ENCODE measurements around the gene GPAM.

The GPAM gene

GRCh38 chr10:112224933-112225529, 41.5 kb upstream of the GPAM start:
- H3K27me3 ChIP-seq (ENCODE audit: control insufficient read depth, insufficient read depth, low read length): no peaks in the 10 kb centered on the region
- H3K4me3 ChIP-seq (ENCODE audit: low read length): no peak overlapping the region
- H3K4me1 ChIP-seq (ENCODE audit: control insufficient read depth, insufficient read depth, low read length): no peaks in the 10 kb centered on the region
- no peaks in the 10 kb centered on the region for H3K36me3 ChIP-seq (ENCODE audit: insufficient read depth, low read length)
- no peak overlapping the region for H3K9ac ChIP-seq (ENCODE audit: low read depth, low read length)
- H3K9me3 ChIP-seq (replicated peaks; ENCODE audit: low read length): no peaks in the 10 kb centered on the region
- H3K4me2 ChIP-seq (ENCODE audit: low read length): no peak overlapping the region

DNA sequence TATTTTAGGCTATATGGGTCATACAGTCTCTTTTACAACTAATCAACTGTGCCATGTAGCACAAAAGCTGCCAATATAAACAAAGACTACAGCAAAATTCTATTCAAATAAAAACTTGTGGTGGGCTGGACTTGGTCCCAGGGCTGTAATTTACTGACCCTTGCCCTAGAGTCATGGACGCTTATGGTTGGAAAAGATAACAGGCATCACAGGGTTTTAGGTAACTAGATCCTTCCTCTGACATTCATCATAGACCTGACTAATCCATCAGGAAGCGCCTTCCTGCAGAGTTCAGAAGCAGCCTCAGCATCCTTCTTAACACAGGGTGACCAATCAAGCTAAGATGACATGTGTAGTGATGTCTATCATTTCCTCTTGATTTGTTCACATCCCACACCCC, 40.2 kb upstream of the GPAM start:
- H3K9ac ChIP-seq (ENCODE audit: low read depth, low read length): no peak overlapping the region
- H3K36me3 ChIP-seq (ENCODE audit: insufficient read depth, low read length): no peaks in the 10 kb centered on the region
- H3K27me3 ChIP-seq (ENCODE audit: control insufficient read depth, insufficient read depth, low read length): no peaks in the 10 kb centered on the region
- H3K9me3 ChIP-seq (replicated peaks; ENCODE audit: low read length): no peaks in the 10 kb centered on the region
- no peak overlapping the region for H3K4me3 ChIP-seq (ENCODE audit: low read length)
- H3K4me2 ChIP-seq (ENCODE audit: low read length): no peak overlapping the region
- H3K4me1 ChIP-seq (ENCODE audit: control insufficient read depth, insufficient read depth, low read length): no peaks in the 10 kb centered on the region

- no peak overlapping the region for H3K9ac ChIP-seq (ENCODE audit: low read depth, low read length)
- no peak overlapping the region for H3K4me3 ChIP-seq (ENCODE audit: low read length)
- no peaks in the 10 kb centered on the region for H3K4me1 ChIP-seq (ENCODE audit: control insufficient read depth, insufficient read depth, low read length)
- no peak overlapping the region for H3K4me2 ChIP-seq (ENCODE audit: low read length)
- no peaks in the 10 kb centered on the region for H3K36me3 ChIP-seq (ENCODE audit: insufficient read depth, low read length)
- no peaks in the 10 kb centered on the region for H3K9me3 ChIP-seq (replicated peaks; ENCODE audit: low read length)
- no peaks in the 10 kb centered on the region for H3K27me3 ChIP-seq (ENCODE audit: control insufficient read depth, insufficient read depth, low read length)
Measured at GRCh38 chr10:112222799-112223198, 39.2 kb upstream of the GPAM start.

GRCh38 chr10:112221545-112221944, 38.0 kb upstream of the GPAM start:
- Histone ChIP-seq H3K4me2 (ENCODE audit: low read length) (no peak overlapping the region), H3K9ac (ENCODE audit: low read depth, low read length) (no peak overlapping the region), H3K36me3 (ENCODE audit: insufficient read depth, low read length) (no peaks in the 10 kb centered on the region)

GRCh38 chr10:112218960-112219359, 35.4 kb upstream of the GPAM start:
- Histone ChIP-seq H3K36me3 (ENCODE audit: insufficient read depth, low read length) (no peaks in the 10 kb centered on the region), H3K9ac (ENCODE audit: low read depth, low read length) (no peak overlapping the region), H3K4me1 (ENCODE audit: control insufficient read depth, insufficient read depth, low read length) (no peaks in the 10 kb centered on the region), H3K9me3 (replicated peaks; ENCODE audit: low read length) (no peaks in the 10 kb centered on the region), H3K27me3 (ENCODE audit: control insufficient read depth, insufficient read depth, low read length) (no peaks in the 10 kb centered on the region), H3K4me3 (ENCODE audit: low read length) (no peak overlapping the region), H3K4me2 (ENCODE audit: low read length) (no peak overlapping the region)

More at GRCh38 chr10:112221545-112221944, 38.0 kb upstream of the GPAM start:
- H3K4me3 ChIP-seq (ENCODE audit: low read length): no peak overlapping the region
- no peaks in the 10 kb centered on the region for H3K4me1 ChIP-seq (ENCODE audit: control insufficient read depth, insufficient read depth, low read length)
- H3K27me3 ChIP-seq (ENCODE audit: control insufficient read depth, insufficient read depth, low read length): no peaks in the 10 kb centered on the region
- no peaks in the 10 kb centered on the region for H3K9me3 ChIP-seq (replicated peaks; ENCODE audit: low read length)

GRCh38 chr10:112218036-112218390, 34.4 kb upstream of the GPAM start:
- Histone ChIP-seq H3K4me3 (ENCODE audit: low read length) (no peak overlapping the region), H3K4me2 (ENCODE audit: low read length) (no peak overlapping the region)

GRCh38 chr10:112217386-112218035, 33.9 kb upstream of the GPAM start:
- Histone ChIP-seq H3K27me3 (ENCODE audit: control insufficient read depth, insufficient read depth, low read length) (no peaks in the 10 kb centered on the region), H3K4me3 (ENCODE audit: low read length) (no peak overlapping the region), H3K9me3 (replicated peaks; ENCODE audit: low read length) (no peaks in the 10 kb centered on the region), H3K4me1 (ENCODE audit: control insufficient read depth, insufficient read depth, low read length) (no peaks in the 10 kb centered on the region), H3K36me3 (ENCODE audit: insufficient read depth, low read length) (no peaks in the 10 kb centered on the region), H3K4me2 (ENCODE audit: low read length) (no peak overlapping the region), H3K9ac (ENCODE audit: low read depth, low read length) (no peak overlapping the region)

More at GRCh38 chr10:112218036-112218390, 34.4 kb upstream of the GPAM start:
- H3K9me3 ChIP-seq (replicated peaks; ENCODE audit: low read length): no peaks in the 10 kb centered on the region
- H3K4me1 ChIP-seq (ENCODE audit: control insufficient read depth, insufficient read depth, low read length): no peaks in the 10 kb centered on the region
- H3K9ac ChIP-seq (ENCODE audit: low read depth, low read length): no peak overlapping the region
- H3K27me3 ChIP-seq (ENCODE audit: control insufficient read depth, insufficient read depth, low read length): no peaks in the 10 kb centered on the region
- H3K36me3 ChIP-seq (ENCODE audit: insufficient read depth, low read length): no peaks in the 10 kb centered on the region

DNA sequence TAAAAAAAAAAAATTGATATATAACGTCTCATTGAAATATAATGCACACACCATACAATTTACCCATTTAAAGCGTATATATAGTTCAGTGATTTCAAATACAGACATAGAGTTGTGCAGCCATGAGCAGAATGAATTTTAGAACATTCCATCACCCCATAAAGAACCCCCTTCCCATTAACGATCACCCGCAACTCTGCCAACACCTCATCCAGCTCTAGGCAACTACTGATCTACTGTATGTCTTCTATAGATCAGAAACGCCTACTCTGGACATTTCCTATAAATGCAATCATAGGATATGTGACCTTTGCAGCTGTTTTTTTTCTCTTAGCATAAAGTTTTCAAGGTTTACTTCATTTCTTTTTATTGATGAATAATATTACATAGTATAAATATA, 33.4 kb upstream of the GPAM start:
- no peaks in the 10 kb centered on the region for H3K27me3 ChIP-seq (ENCODE audit: control insufficient read depth, insufficient read depth, low read length)
- no peaks in the 10 kb centered on the region for H3K36me3 ChIP-seq (ENCODE audit: insufficient read depth, low read length)
- no peak overlapping the region for H3K9ac ChIP-seq (ENCODE audit: low read depth, low read length)
- no peaks in the 10 kb centered on the region for H3K4me1 ChIP-seq (ENCODE audit: control insufficient read depth, insufficient read depth, low read length)
- H3K4me2 ChIP-seq (ENCODE audit: low read length): no peak overlapping the region
- H3K9me3 ChIP-seq (replicated peaks; ENCODE audit: low read length): no peaks in the 10 kb centered on the region
- no peak overlapping the region for H3K4me3 ChIP-seq (ENCODE audit: low read length)

DNA sequence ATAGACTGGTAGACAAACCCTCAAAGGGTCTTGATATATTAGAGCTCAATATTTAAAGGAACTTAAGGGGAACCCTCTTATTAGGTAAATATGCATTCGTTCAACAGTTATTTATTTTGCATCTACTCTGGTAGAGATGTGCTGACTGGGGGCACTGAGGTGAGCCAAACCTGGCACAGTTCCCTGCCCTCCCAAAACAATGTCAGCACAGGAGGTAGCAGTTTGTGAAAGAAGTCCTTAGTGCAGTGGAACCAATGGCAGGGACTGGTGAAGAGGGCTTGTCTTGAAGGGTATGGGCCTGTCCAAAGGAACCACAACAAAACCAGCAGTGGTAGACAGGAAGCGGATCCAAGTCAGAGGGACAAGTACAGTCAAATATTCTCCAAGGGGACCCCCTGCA, 32.6 kb upstream of the GPAM start:
- H3K36me3 ChIP-seq (ENCODE audit: insufficient read depth, low read length): no peaks in the 10 kb centered on the region
- no peaks in the 10 kb centered on the region for H3K9me3 ChIP-seq (replicated peaks; ENCODE audit: low read length)
- no peak overlapping the region for H3K4me2 ChIP-seq (ENCODE audit: low read length)
- H3K4me3 ChIP-seq (ENCODE audit: low read length): no peak overlapping the region
- H3K9ac ChIP-seq (ENCODE audit: low read depth, low read length): no peak overlapping the region
- no peaks in the 10 kb centered on the region for H3K4me1 ChIP-seq (ENCODE audit: control insufficient read depth, insufficient read depth, low read length)
- H3K27me3 ChIP-seq (ENCODE audit: control insufficient read depth, insufficient read depth, low read length): no peaks in the 10 kb centered on the region

- Histone ChIP-seq H3K4me1 (ENCODE audit: control insufficient read depth, insufficient read depth, low read length) (no peaks in the 10 kb centered on the region), H3K9ac (ENCODE audit: low read depth, low read length) (no peak overlapping the region), H3K36me3 (ENCODE audit: insufficient read depth, low read length) (no peaks in the 10 kb centered on the region), H3K4me2 (ENCODE audit: low read length) (no peak overlapping the region), H3K9me3 (replicated peaks; ENCODE audit: low read length) (no peaks in the 10 kb centered on the region), H3K4me3 (ENCODE audit: low read length) (no peak overlapping the region), H3K27me3 (ENCODE audit: control insufficient read depth, insufficient read depth, low read length) (no peaks in the 10 kb centered on the region)
Measured at GRCh38 chr10:112215342-112215774, 31.8 kb upstream of the GPAM start.

GRCh38 chr10:112214298-112214926, 30.8 kb upstream of the GPAM start:
- Histone ChIP-seq H3K9me3 (replicated peaks; ENCODE audit: low read length) (no peaks in the 10 kb centered on the region), H3K4me3 (ENCODE audit: low read length) (no peak overlapping the region), H3K4me2 (ENCODE audit: low read length) (no peak overlapping the region), H3K9ac (ENCODE audit: low read depth, low read length) (no peak overlapping the region), H3K36me3 (ENCODE audit: insufficient read depth, low read length) (no peaks in the 10 kb centered on the region), H3K27me3 (ENCODE audit: control insufficient read depth, insufficient read depth, low read length) (no peaks in the 10 kb centered on the region), H3K4me1 (ENCODE audit: control insufficient read depth, insufficient read depth, low read length) (no peaks in the 10 kb centered on the region)

GRCh38 chr10:112213836-112214235, 30.3 kb upstream of the GPAM start:
- H3K9ac ChIP-seq (ENCODE audit: low read depth, low read length): no peak overlapping the region
- H3K4me3 ChIP-seq (ENCODE audit: low read length): no peak overlapping the region
- H3K4me2 ChIP-seq (ENCODE audit: low read length): no peak overlapping the region
- H3K36me3 ChIP-seq (ENCODE audit: insufficient read depth, low read length): no peaks in the 10 kb centered on the region
- H3K9me3 ChIP-seq (replicated peaks; ENCODE audit: low read length): no peaks in the 10 kb centered on the region
- no peaks in the 10 kb centered on the region for H3K27me3 ChIP-seq (ENCODE audit: control insufficient read depth, insufficient read depth, low read length)
- H3K4me1 ChIP-seq (ENCODE audit: control insufficient read depth, insufficient read depth, low read length): no peaks in the 10 kb centered on the region

Measured in skeletal muscle satellite cell (primary cell).